H54 (cell line): Measurements from ENCODE around the gene BTBD19.
"Not testable (repeated sequence)": the region's sequence is repeated elsewhere in the genome, so short reads cannot be mapped to it uniquely, and the experiment has no call there.

ENCODE experiments used
- DNase-seq: peaks from one replicate; pipeline ENCODE4 v3.0.0; 2011; ENCODE audit warnings: low spot score, mixed read lengths; ENCODE audit not compliant: insufficient read length
- FAIRE-seq: peaks from 3 replicates; lab custom pipeline; 2011; peaks lifted over from hg19 to GRCh38; lab: Jason Lieb, UNC
- POLR2A ChIP-seq: IDR thresholded peaks from 2 replicates; pipeline ENCODE4 v1.6.1; 2011; ENCODE audit warnings: low read depth, mild to moderate bottlenecking, low read length

BTBD19 gene

GRCh38 chr1:44810101-44810761 is 1.9 kb downstream of the BTBD19 start:
- no peak for TF ChIP-seq POLR2A
- FAIRE-seq (peak; percentile 36), DNase-seq (no peak)

- not testable (repeated sequence) for FAIRE-seq, DNase-seq
Measured at GRCh38 chr1:44810762-44811105, 2.4 kb downstream of the BTBD19 start.

- no peak for DNase-seq
- TF ChIP-seq POLR2A, result no peak
- FAIRE-seq, result no peak
Measured at GRCh38 chr1:44811234-44811633, 2.9 kb downstream of the BTBD19 start.

- TF ChIP-seq POLR2A, result no peak
- DNase-seq (no peak), FAIRE-seq (no peak)
Measured at GRCh38 chr1:44812822-44813543, 4.7 kb downstream of the BTBD19 start.

GRCh38 chr1:44815926-44816325 is 7.6 kb downstream of the BTBD19 start:
- not testable (repeated sequence) for FAIRE-seq, DNase-seq

GRCh38 chr1:44817307-44817706 is 9.0 kb downstream of the BTBD19 start:
- FAIRE-seq, result no peak
- TF ChIP-seq POLR2A, result no peak
- DNase-seq, result no peak

- no peak for DNase-seq
- no peak for TF ChIP-seq POLR2A
- FAIRE-seq, result no peak
Measured at GRCh38 chr1:44817771-44818495, 9.6 kb downstream of the BTBD19 start.

GRCh38 chr1:44819196-44819607 is 10.9 kb downstream of the BTBD19 start:
- no peak for FAIRE-seq
- DNase-seq, result no peak
- no peak for TF ChIP-seq POLR2A

GRCh38 chr1:44819608-44820327 is 11.4 kb downstream of the BTBD19 start:
- DNase-seq (peak; percentile 82), FAIRE-seq (peak; percentile 76)
- TF ChIP-seq POLR2A, result peak; percentile 85

- FAIRE-seq (no peak), DNase-seq (no peak)
- no peak for TF ChIP-seq POLR2A
Measured at GRCh38 chr1:44820328-44821239, 12.3 kb downstream of the BTBD19 start.

GRCh38 chr1:44821240-44821715 is 13.0 kb downstream of the BTBD19 start:
- FAIRE-seq, result no peak

GRCh38 chr1:44822131-44822701 is 13.9 kb downstream of the BTBD19 start:
- FAIRE-seq (no peak), DNase-seq (no peak)
- no peak for TF ChIP-seq POLR2A

More at GRCh38 chr1:44821240-44821715, 13.0 kb downstream of the BTBD19 start:
- no peak for TF ChIP-seq POLR2A
- no peak for DNase-seq
